Measurements from ENCODE around the gene RASGRF1.
"Not testable (repeated sequence)": the region's sequence is repeated elsewhere in the genome, so short reads cannot be mapped to it uniquely, and the experiment has no call there.

RASGRF1 gene

GRCh38 chr15:79037848-79038247, 52.7 kb downstream of the RASGRF1 start:
- Mint-ChIP-seq H3K4me3 (no peak overlapping the region), H3K27me3 (peaks cover 51% of the 10 kb centered on the region), H3K27ac (no peak overlapping the region), H3K9me3 (peaks cover 0 to 14% of the 10 kb centered on the region in 2 donors), H3K4me1 (no peaks in the 10 kb centered on the region)
- DNase-seq (no peak), ATAC-seq (no peak)

GRCh38 chr15:79036323-79036722, 54.3 kb downstream of the RASGRF1 start:
- Mint-ChIP-seq H3K4me1 (no peaks in the 10 kb centered on the region), H3K27ac (no peak overlapping the region), H3K27me3 (peaks cover 41% of the 10 kb centered on the region), H3K4me3 (no peak overlapping the region), H3K9me3 (peaks cover 0 to 3% of the 10 kb centered on the region in 2 donors)
- ATAC-seq (no peak), DNase-seq (no peak)

- ATAC-seq (no peak), DNase-seq (no peak)
- Mint-ChIP-seq H3K4me3 (no peak overlapping the region), H3K4me1 (no peaks in the 10 kb centered on the region), H3K9me3 (no peaks in the 10 kb centered on the region), H3K27me3 (peaks cover 37% of the 10 kb centered on the region), H3K27ac (no peak overlapping the region)
These were observed 54.8 kb downstream of the RASGRF1 start for GRCh38 chr15:79035814-79036213.

- DNase-seq (no peak), ATAC-seq (no peak)
- H3K27ac Mint-ChIP-seq: no peak overlapping the region
- no peaks in the 10 kb centered on the region for H3K4me1 Mint-ChIP-seq
- no peak overlapping the region for H3K4me3 Mint-ChIP-seq
- H3K9me3 Mint-ChIP-seq: no peaks in the 10 kb centered on the region
- peaks cover 31% of the 10 kb centered on the region for H3K27me3 Mint-ChIP-seq
These were observed 55.4 kb downstream of the RASGRF1 start for GRCh38 chr15:79035111-79035601.

- ATAC-seq (no peak), DNase-seq (no peak)
- no peaks in the 10 kb centered on the region for H3K4me1 Mint-ChIP-seq
- no peak overlapping the region for H3K27ac Mint-ChIP-seq
- H3K9me3 Mint-ChIP-seq: no peaks in the 10 kb centered on the region
- H3K27me3 Mint-ChIP-seq: peaks cover 27% of the 10 kb centered on the region
- no peak overlapping the region for H3K4me3 Mint-ChIP-seq
These were observed 56.3 kb downstream of the RASGRF1 start for GRCh38 chr15:79034284-79034683.

- Mint-ChIP-seq H3K27me3 (peaks cover 27% of the 10 kb centered on the region), H3K4me3 (no peak overlapping the region), H3K4me1 (no peaks in the 10 kb centered on the region), H3K27ac (no peak overlapping the region), H3K9me3 (no peaks in the 10 kb centered on the region)
- ATAC-seq: no peak
- no peak for DNase-seq
These were observed 57.9 kb downstream of the RASGRF1 start for GRCh38 chr15:79032656-79033055.

GRCh38 chr15:79031821-79032220, 58.8 kb downstream of the RASGRF1 start:
- H3K27ac Mint-ChIP-seq: no peak overlapping the region
- H3K27me3 Mint-ChIP-seq: peaks cover 21% of the 10 kb centered on the region
- no peaks in the 10 kb centered on the region for H3K4me1 Mint-ChIP-seq
- H3K9me3 Mint-ChIP-seq: no peaks in the 10 kb centered on the region
- no peak overlapping the region for H3K4me3 Mint-ChIP-seq
- ATAC-seq (peak; percentile 27), DNase-seq (no peak)

GRCh38 chr15:79031201-79031600, 59.4 kb downstream of the RASGRF1 start:
- H3K4me3 Mint-ChIP-seq: no peak overlapping the region
- H3K9me3 Mint-ChIP-seq: no peaks in the 10 kb centered on the region
- H3K4me1 Mint-ChIP-seq: no peaks in the 10 kb centered on the region
- H3K27me3 Mint-ChIP-seq: peaks cover 15% of the 10 kb centered on the region
- ATAC-seq (no peak), DNase-seq (no peak)
- H3K27ac Mint-ChIP-seq: no peak overlapping the region

- Mint-ChIP-seq H3K27me3 (peaks cover 7% of the 10 kb centered on the region), H3K27ac (no peak overlapping the region), H3K4me1 (no peaks in the 10 kb centered on the region), H3K9me3 (no peaks in the 10 kb centered on the region), H3K4me3 (no peak overlapping the region)
- ATAC-seq: no peak
- DNase-seq: no peak
These were observed 60.1 kb downstream of the RASGRF1 start for GRCh38 chr15:79030470-79030869.

GRCh38 chr15:79028411-79028964, 62.1 kb downstream of the RASGRF1 start:
- H3K27me3 Mint-ChIP-seq: no peaks in the 10 kb centered on the region
- H3K9me3 Mint-ChIP-seq: peaks cover 14 to 19% of the 10 kb centered on the region in 2 donors
- no peaks in the 10 kb centered on the region for H3K4me1 Mint-ChIP-seq
- DNase-seq (peak; percentile 42 to 57), ATAC-seq (peak; percentile 35)
- H3K4me3 Mint-ChIP-seq: no peak overlapping the region
- H3K27ac Mint-ChIP-seq: no peak overlapping the region

- no peak overlapping the region for H3K4me3 Mint-ChIP-seq
- ATAC-seq: no peak
- no peaks in the 10 kb centered on the region for H3K27me3 Mint-ChIP-seq
- DNase-seq: no peak
- H3K4me1 Mint-ChIP-seq: no peaks in the 10 kb centered on the region
- no peak overlapping the region for H3K27ac Mint-ChIP-seq
- H3K9me3 Mint-ChIP-seq: peaks cover 14 to 21% of the 10 kb centered on the region in 2 donors
These were observed 62.8 kb downstream of the RASGRF1 start for GRCh38 chr15:79027532-79028410.

- ATAC-seq (no peak), DNase-seq (no peak)
- H3K4me3 Mint-ChIP-seq: no peak overlapping the region
- peaks cover 14 to 21% of the 10 kb centered on the region in 2 donors for H3K9me3 Mint-ChIP-seq
- no peak overlapping the region for H3K27ac Mint-ChIP-seq
- H3K4me1 Mint-ChIP-seq: no peaks in the 10 kb centered on the region
- no peaks in the 10 kb centered on the region for H3K27me3 Mint-ChIP-seq
These were observed 64.8 kb downstream of the RASGRF1 start for GRCh38 chr15:79025802-79026201.

GRCh38 chr15:79025201-79025600, 65.4 kb downstream of the RASGRF1 start:
- DNase-seq (no peak), ATAC-seq (no peak)
- Mint-ChIP-seq H3K9me3 (peaks cover 14 to 21% of the 10 kb centered on the region in 2 donors), H3K4me1 (no peaks in the 10 kb centered on the region), H3K27me3 (no peaks in the 10 kb centered on the region), H3K27ac (no peak overlapping the region), H3K4me3 (no peak overlapping the region)

GRCh38 chr15:79024493-79024892, 66.1 kb downstream of the RASGRF1 start:
- not testable (repeated sequence) for H3K4me1 Mint-ChIP-seq, DNase-seq, H3K4me3 Mint-ChIP-seq, H3K27ac Mint-ChIP-seq, ATAC-seq, H3K27me3 Mint-ChIP-seq
- peaks cover 14 to 21% of the 10 kb centered on the region in 2 donors for H3K9me3 Mint-ChIP-seq

- DNase-seq (no peak), ATAC-seq (no peak)
- Mint-ChIP-seq H3K4me1 (peaks cover 3% of the 10 kb centered on the region), H3K4me3 (no peak overlapping the region), H3K9me3 (peaks cover 14 to 21% of the 10 kb centered on the region in 2 donors), H3K27me3 (no peaks in the 10 kb centered on the region), H3K27ac (no peak overlapping the region)
These were observed 66.7 kb downstream of the RASGRF1 start for GRCh38 chr15:79023918-79024317.

GRCh38 chr15:79023546-79023890, 67.1 kb downstream of the RASGRF1 start:
- ATAC-seq: no peak

More at GRCh38 chr15:79023546-79023890, 67.1 kb downstream of the RASGRF1 start:
- Mint-ChIP-seq H3K27me3 (no peaks in the 10 kb centered on the region), H3K4me3 (no peak overlapping the region), H3K27ac (peak overlapping the region; percentile 14 to 50), H3K9me3 (peaks cover 14 to 21% of the 10 kb centered on the region in 2 donors), H3K4me1 (peaks cover 6% of the 10 kb centered on the region)
- no peak for DNase-seq

All from stimulated activated naive CD8-positive, alpha-beta T cell treated with anti-CD3 and anti-CD28 coated beads, Interleukin-15, amount 100 ng/mL, for 72 hours (primary cell).